Glomerular visceral epithelial cell (primary cell): Measurements from ENCODE around the gene KRTAP4-4.
"Not testable (repeated sequence)": the region's sequence is repeated elsewhere in the genome, so short reads cannot be mapped to it uniquely, and the experiment has no call there.

ENCODE experiments used
- DNase-seq: peaks from one replicate; pipeline ENCODE4 v3.0.0-alpha.2; 2016; ENCODE audit errors: extremely low spot score

KRTAP4-4 gene

DNA sequence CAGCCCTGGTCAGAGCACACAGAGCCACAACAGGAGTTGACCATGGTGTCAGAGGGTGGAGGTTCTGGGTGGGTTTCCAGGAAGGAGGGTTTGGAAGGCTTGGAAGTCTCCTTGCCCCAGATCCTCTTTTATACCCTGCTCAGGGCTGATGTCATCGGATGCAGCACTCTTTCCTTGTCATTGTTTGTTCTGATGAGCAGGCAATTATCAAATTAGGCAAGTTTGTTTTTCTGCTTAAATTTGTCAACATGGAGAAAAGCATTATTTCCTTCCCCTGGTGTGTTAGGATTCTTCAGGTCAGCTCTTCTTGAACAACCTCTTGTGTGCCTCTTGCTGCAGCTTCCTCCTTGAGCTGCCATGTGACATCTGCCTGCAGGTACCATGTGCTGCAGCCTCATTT lies at the start of gene KRTAP4-4:
KRTAP4-4 (minus strand) TSS at position 101 of the 400 bp plus-strand sequence; CDS start at position 44, 57 bp downstream.
- no peak for DNase-seq

DNA sequence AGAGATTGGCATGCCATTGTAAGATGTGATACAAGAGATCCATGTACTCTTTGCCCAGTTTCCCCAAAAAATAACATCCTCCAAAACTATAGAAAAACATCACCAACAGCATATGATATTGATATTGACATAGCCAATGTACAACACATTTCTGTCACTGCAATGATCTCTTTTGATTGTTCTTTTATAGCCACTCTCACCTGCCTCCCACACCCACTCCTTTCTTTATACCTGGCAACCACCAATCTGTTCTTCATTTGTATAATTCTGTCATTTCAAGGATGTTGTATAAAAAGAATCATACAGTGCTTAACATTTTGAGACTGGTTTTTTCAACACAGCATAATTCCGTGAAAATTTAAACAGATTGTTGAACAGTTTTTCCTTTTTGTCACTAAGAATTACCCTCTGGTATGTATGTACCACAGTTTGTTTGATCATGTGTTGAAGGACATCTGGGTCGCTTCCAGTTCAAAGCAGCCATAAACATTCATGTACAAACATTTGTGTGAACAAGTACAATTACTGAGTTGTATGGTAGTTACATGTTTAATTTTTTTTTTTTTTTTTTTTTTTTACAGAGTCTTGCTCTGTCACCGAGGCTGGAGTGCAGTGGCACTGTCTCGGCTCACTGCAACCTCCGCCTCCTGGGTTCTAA lies 39.0 kb upstream of the KRTAP4-4 start:
- DNase-seq = no peak

DNA sequence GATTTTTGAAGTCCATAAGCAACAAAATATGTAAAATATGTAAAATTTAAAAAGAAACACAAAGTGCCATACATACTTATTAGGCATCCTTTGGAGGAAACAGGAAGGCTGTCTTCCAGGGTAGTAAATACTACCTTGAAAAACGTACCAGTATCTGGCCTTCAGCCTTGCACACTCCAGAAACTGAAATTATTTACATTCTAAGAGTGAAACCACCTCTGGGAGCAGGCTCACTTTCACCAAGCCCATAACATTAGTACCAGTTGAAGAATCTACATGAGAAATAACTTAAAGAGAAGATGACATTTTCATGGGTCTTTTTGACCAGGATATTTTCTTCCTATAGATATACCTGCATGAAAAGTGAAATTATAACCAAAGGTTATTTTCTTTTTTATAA lies 35.5 kb upstream of the KRTAP4-4 start:
- DNase-seq = no peak

DNA sequence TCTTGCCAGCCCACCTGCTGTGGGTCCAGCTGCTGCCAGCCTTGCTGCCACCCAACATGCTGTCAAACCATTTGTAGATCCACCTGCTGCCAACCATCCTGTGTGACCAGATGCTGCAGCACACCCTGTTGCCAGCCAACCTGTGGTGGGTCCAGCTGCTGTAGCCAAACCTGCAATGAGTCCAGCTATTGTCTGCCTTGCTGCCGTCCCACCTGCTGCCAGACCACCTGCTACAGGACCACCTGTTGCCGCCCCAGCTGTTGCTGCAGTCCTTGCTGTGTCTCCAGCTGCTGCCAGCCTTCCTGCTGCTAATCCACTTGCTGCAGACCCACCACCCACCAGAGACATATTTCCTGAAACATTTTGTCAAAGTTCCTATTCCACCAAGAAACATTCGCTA lies 29.8 kb upstream of the KRTAP4-4 start:
- DNase-seq = no peak

DNA sequence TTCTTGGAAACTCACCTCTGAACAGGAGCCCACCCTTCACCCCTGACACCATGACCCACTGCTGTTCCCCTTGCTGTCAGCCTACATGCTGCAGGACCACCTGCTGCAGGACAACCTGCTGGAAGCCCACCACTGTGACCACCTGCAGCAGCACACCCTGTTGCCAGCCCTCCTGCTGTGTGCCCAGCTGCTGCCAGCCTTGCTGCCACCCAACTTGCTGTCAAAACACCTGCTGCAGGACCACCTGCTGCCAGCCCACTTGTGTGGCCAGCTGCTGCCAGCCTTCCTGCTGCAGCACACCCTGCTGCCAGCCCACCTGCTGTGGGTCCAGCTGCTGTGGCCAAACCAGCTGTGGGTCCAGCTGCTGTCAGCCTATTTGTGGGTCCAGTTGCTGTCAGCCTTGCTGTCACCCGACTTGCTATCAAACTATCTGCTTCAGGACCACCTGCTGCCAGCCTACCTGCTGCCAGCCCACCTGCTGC lies 29.3 kb upstream of the KRTAP4-4 start, which contains the start of gene KRTAP9-1:
KRTAP9-1 (plus strand) TSS at position 51 of the 482 bp plus-strand sequence; CDS start at position 51, 0 bp downstream.
- DNase-seq = not testable (repeated sequence)

DNA sequence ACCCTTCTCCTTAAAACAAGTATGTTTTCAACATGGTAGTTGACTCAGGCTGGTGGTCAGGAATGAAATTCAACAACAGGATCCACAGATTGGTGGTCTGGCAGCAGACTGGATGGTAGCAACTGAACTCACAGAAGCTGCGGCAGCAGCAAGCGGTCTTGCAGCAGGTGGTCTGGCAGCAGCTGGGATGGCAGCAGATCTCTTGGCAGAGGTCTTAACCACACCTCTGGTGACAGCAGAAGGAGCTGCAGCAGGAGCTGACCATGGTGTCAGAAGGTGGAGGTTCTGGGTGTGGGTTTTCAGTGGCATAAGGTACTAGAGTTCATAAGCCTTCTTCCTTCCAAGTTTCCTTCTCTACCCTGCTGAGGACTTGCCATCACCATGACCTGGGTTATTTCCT lies 26.3 kb upstream of the KRTAP4-4 start:
- no peak for DNase-seq

DNA sequence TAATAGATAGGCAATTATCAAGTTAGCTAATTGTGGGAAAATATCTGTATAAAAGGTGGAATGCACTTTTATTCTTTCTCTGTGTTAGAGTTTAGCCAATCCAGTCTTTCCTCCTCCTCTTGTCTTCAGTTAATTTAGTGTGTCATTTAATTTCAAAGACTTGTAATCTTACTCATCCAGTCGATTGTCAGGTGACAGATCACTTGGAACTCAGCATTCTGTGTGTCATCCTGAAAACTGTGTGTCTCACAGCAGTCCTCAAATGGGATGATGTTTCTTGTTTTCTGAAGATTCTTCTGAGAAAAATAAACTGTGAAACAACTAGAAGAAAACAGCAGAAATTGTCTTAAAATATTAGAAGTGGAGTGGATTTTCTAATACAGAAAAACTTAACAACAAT lies 24.5 kb upstream of the KRTAP4-4 start:
- DNase-seq = no peak

DNA sequence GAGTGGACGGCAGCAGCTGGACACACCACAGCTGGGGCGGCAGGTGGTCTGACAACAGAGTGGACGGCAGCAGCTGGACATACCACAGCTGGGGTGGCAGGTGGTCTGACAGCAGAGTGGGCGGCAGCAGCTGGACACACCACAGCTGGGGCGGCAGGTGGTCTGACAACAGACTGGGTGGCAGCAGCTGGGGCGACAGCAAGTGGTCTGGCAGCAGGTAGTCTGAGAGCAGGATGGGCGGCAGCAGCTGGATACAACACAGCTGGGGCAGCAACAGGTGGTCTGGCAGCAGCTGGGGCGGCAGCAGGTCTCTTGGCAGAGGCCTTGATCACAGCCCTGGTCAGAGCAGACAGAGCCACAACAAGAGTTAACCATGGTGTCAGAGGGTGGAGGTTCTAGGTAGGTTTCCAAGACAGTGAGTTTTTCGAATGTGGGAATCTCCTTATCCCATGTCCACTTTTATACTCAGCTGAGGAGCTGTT lies 24.0 kb upstream of the KRTAP4-4 start, which contains the start of gene KRTAP4-1:
KRTAP4-1 (minus strand) TSS at position 432 of the 482 bp plus-strand sequence; CDS start at position 375, 57 bp downstream.
- no peak for DNase-seq

DNA sequence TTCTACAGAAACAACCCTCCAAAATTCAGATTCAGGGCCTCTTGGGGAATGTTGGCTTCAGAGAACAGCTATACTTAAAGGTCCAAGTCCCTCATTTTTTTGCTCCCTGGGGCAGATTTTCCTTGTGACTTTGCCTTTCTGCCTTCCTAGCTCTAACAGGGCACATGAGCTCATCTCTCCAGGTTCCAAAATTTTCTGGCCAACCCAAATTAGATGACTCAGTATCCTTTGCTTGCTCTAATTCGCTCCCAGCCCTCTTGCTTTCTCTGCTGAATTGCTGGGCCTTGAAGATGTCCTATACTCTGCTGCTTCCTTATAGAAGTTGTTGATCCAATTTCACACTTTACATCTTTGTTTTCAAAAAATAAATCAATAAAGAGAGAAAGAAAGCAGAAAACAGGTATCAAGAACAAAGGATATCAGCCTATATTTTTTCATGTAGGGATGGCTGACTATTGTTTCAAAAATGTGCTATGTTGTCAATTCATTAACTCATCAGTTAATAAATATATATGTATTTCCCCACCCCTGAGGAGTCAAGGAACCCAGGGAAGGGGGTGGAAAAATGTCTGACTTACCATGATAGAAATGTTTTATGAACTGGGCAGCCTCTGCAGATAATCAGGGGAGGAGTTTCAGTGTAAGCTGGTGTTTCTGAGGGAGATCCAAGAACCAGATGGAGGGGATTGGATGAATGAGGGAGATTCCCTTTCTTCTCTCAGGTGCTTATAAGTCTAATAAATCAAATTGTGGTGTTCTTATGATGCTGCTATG lies 18.5 kb upstream of the KRTAP4-4 start:
- DNase-seq = peak; percentile 33

DNA sequence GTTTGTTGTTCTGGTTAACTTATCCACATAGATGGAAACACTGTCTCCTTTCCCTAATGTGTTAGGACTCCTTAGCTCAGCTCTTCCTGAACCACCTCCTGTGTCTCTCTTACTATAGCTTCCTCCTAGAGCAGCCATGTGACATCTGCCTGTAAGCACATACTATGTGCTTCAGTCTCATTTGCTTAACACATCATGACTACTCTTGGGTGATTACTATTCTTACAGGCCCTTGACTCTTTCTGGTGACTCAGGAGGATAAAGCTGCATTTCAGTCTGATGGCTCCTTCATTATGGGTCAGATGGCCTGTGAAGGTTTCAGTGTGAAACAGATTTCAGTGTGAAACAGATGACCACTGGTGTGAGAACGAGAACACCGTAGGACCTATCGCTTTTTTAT lies 17.8 kb upstream of the KRTAP4-4 start:
- DNase-seq = peak; percentile 25

DNA sequence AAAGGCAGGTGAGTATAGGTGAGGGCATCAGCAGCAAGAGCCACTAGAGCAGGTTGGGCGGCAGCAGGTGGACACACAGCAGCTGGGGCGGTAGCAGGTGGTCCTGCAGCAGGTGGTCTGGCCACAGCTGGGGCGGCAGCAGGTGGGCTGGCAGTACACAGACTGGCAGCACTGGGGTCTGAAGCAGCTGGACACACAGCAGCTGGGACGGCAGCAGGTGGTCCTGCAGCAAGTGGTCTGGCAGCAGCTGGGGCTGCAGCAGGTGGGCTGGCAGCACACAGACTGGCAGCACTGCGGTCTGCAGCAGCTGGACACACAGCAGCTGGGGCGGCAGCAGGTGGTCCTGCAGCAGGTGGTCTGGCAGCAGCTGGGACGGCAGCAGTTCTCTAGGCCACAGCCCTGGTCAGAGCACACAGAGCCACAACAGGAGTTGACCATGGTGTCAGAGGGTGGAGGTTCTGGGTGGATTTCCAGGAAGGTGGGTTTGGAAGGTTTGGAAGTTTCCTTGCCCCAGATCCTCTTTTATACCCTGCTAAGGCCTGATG lies 17.3 kb upstream of the KRTAP4-4 start, which contains the start of gene KRTAP4-2:
KRTAP4-2 (minus strand) TSS at position 495 of the 545 bp plus-strand sequence; CDS start at position 438, 57 bp downstream.
- DNase-seq = no peak

DNA sequence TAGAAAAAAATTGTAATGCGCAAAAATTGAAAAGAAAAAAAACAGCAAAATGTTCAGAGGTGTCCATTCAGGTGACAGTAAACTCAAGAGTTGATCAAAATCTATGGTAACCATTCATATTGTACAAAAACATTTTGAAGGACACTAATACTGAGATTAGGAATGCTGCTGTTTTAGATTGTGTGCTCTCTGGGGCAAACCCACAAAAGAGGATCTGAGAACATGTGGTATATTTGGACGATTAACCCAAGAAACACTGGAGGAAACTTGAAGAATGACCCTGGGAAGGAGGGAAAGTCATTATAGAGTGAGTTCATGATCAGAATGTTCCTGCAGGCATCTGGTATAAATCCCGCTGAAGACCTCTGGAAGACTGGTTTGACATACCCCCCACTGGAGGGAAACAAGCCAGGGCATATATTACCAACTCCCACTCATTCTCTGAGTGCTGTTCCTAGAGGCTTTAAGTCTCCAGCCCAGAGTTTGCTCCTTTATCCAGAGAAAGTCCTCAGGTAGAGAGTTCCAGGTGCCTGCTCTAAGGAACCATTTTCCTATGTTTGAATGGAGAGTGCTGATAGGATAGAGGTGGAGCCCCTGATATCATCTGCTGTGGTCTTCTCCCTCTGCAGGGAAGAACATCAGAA lies 16.3 kb upstream of the KRTAP4-4 start:
- no peak for DNase-seq

DNA sequence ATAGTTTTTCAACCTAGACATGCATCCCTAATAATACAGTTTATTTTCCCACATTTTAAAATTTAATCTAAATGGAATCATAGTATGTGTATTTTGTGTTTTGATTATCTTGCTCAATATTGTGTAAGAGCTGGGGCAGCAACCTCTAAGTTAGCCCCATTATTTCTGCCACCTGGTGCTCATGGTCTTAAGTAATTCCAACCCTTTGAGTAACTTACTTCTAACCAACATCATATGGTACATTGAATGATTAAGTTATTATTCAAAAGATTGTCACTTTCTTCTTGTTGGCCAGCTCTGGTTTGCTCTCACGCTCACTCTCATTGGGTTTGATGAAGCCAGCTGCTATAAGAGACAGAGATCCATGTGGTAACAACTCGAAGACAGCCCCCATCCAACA lies 11.3 kb upstream of the KRTAP4-4 start:
- no peak for DNase-seq

DNA sequence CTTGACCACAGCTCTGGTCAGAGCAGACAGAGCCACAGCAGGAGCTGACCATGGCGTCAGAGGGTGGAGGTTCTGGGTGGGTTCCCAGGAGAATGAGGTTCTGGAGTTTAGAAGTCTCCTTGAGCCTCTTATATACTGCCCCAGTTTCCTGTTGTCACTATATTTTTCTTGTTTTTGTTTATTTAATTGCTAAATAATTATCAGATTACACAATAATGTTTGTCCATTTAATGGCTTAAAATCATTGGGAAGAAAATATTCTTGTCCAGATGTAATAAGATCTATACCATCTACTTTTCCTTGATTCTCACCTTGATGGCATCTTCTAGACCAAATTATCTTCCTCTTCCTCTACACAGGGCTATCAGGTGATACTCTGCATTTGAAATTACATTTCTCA lies 7.6 kb upstream of the KRTAP4-4 start, which contains the start of gene KRTAP4-3:
KRTAP4-3 (minus strand) TSS at position 101 of the 400 bp plus-strand sequence; CDS start at position 52, 49 bp downstream.
- no peak for DNase-seq

DNA sequence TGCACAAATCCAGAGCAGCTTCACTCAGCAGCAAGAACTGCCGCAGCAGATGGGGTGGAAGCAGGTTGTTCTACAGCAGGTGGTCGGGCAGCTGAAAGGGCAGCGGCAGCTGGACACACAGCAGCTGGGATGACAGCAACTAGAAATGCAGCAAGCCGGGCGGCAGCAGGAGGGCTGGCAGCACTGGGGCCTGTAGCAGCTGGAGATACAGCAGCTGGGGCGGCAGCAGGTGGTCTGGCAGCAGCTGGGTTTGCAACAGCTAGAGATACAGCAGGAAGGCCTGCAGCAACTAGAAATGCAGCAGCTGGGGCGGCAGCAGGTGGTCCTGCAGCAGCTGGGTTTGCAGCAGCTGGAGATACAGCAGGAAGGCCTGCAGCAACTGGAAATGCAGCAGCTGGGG lies 7.0 kb upstream of the KRTAP4-4 start:
- no peak for DNase-seq

DNA sequence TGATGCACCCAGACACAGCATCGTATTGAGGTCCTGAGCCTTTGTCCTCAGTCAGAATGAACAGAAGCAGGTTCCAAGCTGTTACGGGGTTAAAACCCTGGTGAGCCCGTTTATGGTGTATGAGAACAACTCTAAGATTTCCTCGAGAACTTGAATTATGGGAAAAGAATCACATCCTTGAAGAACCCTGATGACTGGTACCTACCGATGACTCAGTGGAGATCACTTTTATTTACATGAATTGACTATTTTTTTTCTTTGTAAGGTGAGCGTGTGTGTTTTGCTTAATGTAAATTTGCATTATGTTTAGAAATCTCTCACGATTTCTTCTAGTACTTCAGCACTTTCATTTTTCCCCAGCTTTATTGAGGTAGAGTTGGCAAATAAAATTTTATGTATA lies 3.3 kb upstream of the KRTAP4-4 start:
- no peak for DNase-seq

DNA sequence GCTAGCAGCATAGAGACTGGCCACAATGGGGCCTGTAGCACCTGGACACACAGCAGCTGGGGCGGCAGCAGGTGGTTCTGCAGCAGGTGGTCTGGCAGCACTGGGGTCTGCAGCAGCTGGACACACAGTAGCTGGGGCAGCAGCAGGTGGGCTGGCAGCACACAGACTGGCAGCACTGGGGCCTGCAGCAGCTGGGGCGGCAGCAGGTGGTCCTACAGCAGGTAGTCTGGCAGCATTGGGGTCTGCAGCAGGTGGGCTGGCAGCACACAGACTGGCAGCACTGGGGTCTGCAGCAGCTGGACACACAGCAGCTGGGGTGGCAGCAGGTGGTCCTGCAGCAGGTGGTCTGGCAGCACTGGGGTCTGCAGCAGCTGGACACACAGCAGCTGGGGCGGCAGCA lies 358 bp downstream of the KRTAP4-4 start:
- DNase-seq = not testable (repeated sequence)

DNA sequence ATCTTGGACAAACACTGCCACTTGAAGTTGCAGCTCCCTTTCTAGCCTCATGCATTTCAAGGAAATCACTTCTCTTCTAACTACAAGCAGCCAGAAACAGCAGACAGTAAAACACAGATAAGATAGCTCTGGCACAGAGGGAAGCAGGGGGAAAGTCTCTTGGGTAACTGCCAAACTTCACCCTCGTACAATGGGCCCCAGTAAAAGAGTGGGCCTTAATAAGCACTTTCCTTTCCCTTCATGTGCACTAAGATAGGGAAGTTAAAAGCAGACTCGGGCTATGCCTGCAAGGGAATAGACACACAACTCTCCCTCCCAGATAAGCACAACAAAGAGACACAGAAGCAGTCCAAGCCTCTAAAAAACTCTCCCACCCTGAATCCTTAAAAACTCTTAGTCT lies 6.7 kb downstream of the KRTAP4-4 start:
- no peak for DNase-seq

DNA sequence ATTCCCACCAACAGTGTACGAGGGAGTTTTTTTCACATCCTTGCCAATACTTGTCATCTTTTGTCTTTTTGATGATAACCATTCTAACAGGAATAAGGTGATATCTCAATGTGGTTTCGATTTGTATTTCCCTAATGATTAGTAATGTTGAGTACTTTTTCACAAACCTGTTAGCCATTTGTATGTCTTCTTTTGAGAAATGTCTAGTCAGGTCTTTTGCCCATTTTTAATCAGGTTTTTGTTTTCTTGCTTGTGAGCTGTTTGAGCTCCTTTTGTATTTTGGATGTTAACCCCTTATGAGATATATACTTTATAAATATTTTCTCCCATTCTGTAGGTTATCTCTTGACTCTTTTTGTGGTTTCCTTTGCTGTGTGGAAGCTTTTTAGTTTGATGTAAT lies 9.0 kb downstream of the KRTAP4-4 start:
- DNase-seq = no peak

DNA sequence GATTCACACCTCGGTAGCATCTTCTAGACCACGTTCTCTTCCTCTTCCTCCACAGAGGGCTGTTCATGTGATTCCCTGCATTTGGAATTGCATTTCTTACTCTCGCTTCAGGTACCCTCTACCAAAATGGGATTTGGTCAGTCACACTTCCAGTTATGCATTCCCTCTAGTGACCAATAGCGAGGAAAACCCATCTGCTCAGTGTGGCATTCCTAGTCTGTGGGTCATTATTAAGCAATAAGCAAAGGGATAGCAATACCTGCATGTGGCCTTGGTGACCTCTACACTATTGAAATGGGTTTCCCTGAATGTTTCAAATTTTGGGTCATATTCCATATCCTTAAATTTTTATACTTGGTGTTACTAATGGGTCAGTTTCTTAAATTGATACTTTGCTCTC lies 10.5 kb downstream of the KRTAP4-4 start:
- DNase-seq = no peak

DNA sequence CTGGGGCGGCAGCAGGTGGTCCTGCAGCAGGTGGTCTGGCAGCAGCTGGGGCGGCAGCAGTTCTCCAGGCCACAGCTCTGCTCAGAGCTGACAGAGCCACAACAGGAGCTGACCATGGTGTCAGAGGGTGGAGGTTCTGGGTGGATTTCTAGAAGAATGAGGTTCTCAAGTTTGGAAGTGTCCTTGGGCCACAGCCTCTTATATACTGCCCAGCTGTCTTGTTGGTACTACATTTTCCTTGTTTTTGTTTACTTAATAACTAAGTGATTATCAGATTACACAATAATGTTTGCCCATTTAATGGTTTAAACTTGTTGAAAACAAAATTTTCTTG lies 10.9 kb downstream of the KRTAP4-4 start, which contains the start of gene KRTAP4-5:
KRTAP4-5 (minus strand) TSS at position 174 of the 334 bp plus-strand sequence; CDS start at position 116, 58 bp downstream.
- no peak for DNase-seq
